LNCaP clone FGC (cell line): ENCODE data around the gene PPM1H.

ENCODE experiments used
- DNase-seq: peaks from one replicate; pipeline ENCODE4 v3.0.0-alpha.2; 2011; ENCODE audit warnings: low read depth
- H3K4me3 ChIP-seq: 2 replicates; pipeline ENCODE4 v1.5.1; 2011; ENCODE audit warnings: mild to moderate bottlenecking, low read depth, low read length, control low read depth
- CTCF ChIP-seq: IDR thresholded peaks from 2 replicates; pipeline ENCODE4 v1.5.1; 2012; ENCODE audit warnings: mild to moderate bottlenecking; ENCODE audit not compliant: control insufficient read depth, insufficient read depth; ENCODE audit errors: extremely low read depth

Gene PPM1H

GRCh38 chr12:62781136-62781880 is 153.6 kb downstream of the PPM1H start:
- DNase-seq, result no peak
- TF ChIP-seq CTCF, result no peak
- H3K4me3 ChIP-seq, result no peak overlapping the region

- no peak for TF ChIP-seq CTCF
- no peak for DNase-seq
Observed at GRCh38 chr12:62779488-62779887, 155.5 kb downstream of the PPM1H start.

GRCh38 chr12:62778187-62778586 is 156.8 kb downstream of the PPM1H start:
- H3K4me3 ChIP-seq, result no peak overlapping the region
- no peak for DNase-seq
- TF ChIP-seq CTCF, result no peak

More at GRCh38 chr12:62779488-62779887, 155.5 kb downstream of the PPM1H start:
- H3K4me3 ChIP-seq, result no peak overlapping the region

- TF ChIP-seq CTCF, result no peak
- no peak for DNase-seq
- no peak overlapping the region for H3K4me3 ChIP-seq
Observed at GRCh38 chr12:62776997-62777396, 158.0 kb downstream of the PPM1H start.

GRCh38 chr12:62776575-62776974 is 158.4 kb downstream of the PPM1H start:
- no peak for DNase-seq
- no peak overlapping the region for H3K4me3 ChIP-seq
- TF ChIP-seq CTCF, result no peak

- DNase-seq, result no peak
- no peak for TF ChIP-seq CTCF
Observed at GRCh38 chr12:62774794-62775193, 160.2 kb downstream of the PPM1H start.

GRCh38 chr12:62772416-62772955 is 162.5 kb downstream of the PPM1H start:
- no peak overlapping the region for H3K4me3 ChIP-seq
- DNase-seq, result no peak
- TF ChIP-seq CTCF, result no peak

More at GRCh38 chr12:62774794-62775193, 160.2 kb downstream of the PPM1H start:
- H3K4me3 ChIP-seq, result no peak overlapping the region
